Neural cell (in vitro differentiated cells): ENCODE measurements around the gene FGR. TPM values are rescaled to one million over a fixed set of nuclear protein-coding genes. Genes with fewer than 3 reads are reported as not detected.

Source experiments
- H2AFZ ChIP-seq: fragments of 200-600, 300-800 bp; sonication (generic), shearing (Covaris generic); 2 replicates; pipeline ENCODE4 v1.6.0; 2014; ENCODE audit warnings: low read depth, mild to moderate bottlenecking, antibody characterized with exemption, low read length, moderate library complexity
- H3F3A ChIP-seq: fragments of 200-600 bp; shearing (Covaris generic); 2 replicates; pipeline ENCODE4 v1.6.1; 2016; ENCODE audit warnings: mild to moderate bottlenecking, moderate library complexity, mixed read lengths, antibody characterized with exemption, low read length; ENCODE audit not compliant: insufficient read depth, poor library complexity, severe bottlenecking
- H3K27ac ChIP-seq: fragments of 200-600, 300-800 bp; sonication (generic), shearing (Covaris generic); 2 replicates; pipeline ENCODE4 v1.5.1; 2014; ENCODE audit warnings: mild to moderate bottlenecking, low read length, moderate library complexity
- H3K27me3 ChIP-seq: fragments of 300-800, 200-600 bp; sonication (generic), shearing (Covaris generic); 2 replicates; pipeline ENCODE4 v1.6.0; 2014; ENCODE audit warnings: mild to moderate bottlenecking, low read depth, low read length, moderate library complexity; ENCODE audit not compliant: insufficient read depth
- H3K36me3 ChIP-seq: fragments of 300-800, 200-600 bp; sonication (generic), shearing (Covaris generic); 2 replicates; pipeline ENCODE4 v1.5.1; 2014; ENCODE audit warnings: mild to moderate bottlenecking, antibody characterized with exemption, low read length, moderate library complexity; ENCODE audit not compliant: insufficient read depth
- H3K4me2 ChIP-seq: fragments of 300-800, 200-600 bp; sonication (generic), shearing (Covaris generic); 2 replicates; pipeline ENCODE4 v1.6.0; 2014; ENCODE audit warnings: mild to moderate bottlenecking, low read length
- H3K4me3 ChIP-seq: fragments of 300-800, 200-600 bp; sonication (generic), shearing (Covaris generic); 2 replicates; pipeline ENCODE4 v1.5.1; 2014; ENCODE audit warnings: mild to moderate bottlenecking, low read length, moderate library complexity
- H3K79me2 ChIP-seq: fragments of 200-600 bp; shearing (Covaris generic); replicated peaks from 2 replicates; pipeline ENCODE4 v1.6.0; 2014; ENCODE audit warnings: mild to moderate bottlenecking, low read length, moderate library complexity; ENCODE audit not compliant: insufficient read depth
- H3K9ac ChIP-seq: fragments of 300-800, 200-600 bp; sonication (generic), shearing (Covaris generic); 2 replicates; pipeline ENCODE4 v1.6.1; 2016; ENCODE audit warnings: mild to moderate bottlenecking, low read length, mixed read lengths
- H3K9me2 ChIP-seq: fragments of 200-600 bp; shearing (Covaris generic); 2 replicates; pipeline ENCODE4 v1.6.1; 2016; ENCODE audit warnings: mild to moderate bottlenecking, low read length, mixed read lengths; ENCODE audit not compliant: insufficient read depth
- H3K9me3 ChIP-seq: fragments of 200-600, 300-800 bp; sonication (generic), shearing (Covaris generic); 2 replicates; pipeline ENCODE4 v1.6.1; 2016; ENCODE audit warnings: mild to moderate bottlenecking, mixed run types, low read length, moderate library complexity, mixed read lengths
- H4K20me1 ChIP-seq: fragments of 200-600 bp; shearing (Covaris generic); 2 replicates; pipeline ENCODE4 v1.6.1; 2016; ENCODE audit warnings: mild to moderate bottlenecking, mixed run types; ENCODE audit not compliant: insufficient read depth
- EP300 ChIP-seq: fragments of 450-650 bp; conservative IDR thresholded peaks from 2 replicates; pipeline ENCODE4 v1.6.1; 2014; ENCODE audit warnings: antibody characterized with exemption, mild to moderate bottlenecking, moderate library complexity; ENCODE audit not compliant: poor library complexity, severe bottlenecking
- EZH2 ChIP-seq: fragments of 200-600, 300-800 bp; shearing (Covaris generic), sonication (generic); IDR thresholded peaks from 2 replicates; pipeline ENCODE4 v1.6.1; 2014; ENCODE audit warnings: antibody characterized with exemption, low read length, borderline replicate concordance, mild to moderate bottlenecking; ENCODE audit not compliant: insufficient read depth, poor library complexity, severe bottlenecking
- MXI1 ChIP-seq: fragments of 450-650 bp; conservative IDR thresholded peaks from 2 replicates; pipeline ENCODE4 v1.6.1; 2014; ENCODE audit warnings: antibody characterized with exemption, mild to moderate bottlenecking; ENCODE audit not compliant: poor library complexity, severe bottlenecking
- POLR2AphosphoS5 ChIP-seq: IDR thresholded peaks from 2 replicates; pipeline ENCODE4 v1.6.1; 2012
- RAD21 ChIP-seq: fragments of 450-650 bp; conservative IDR thresholded peaks from 2 replicates; pipeline ENCODE4 v1.6.1; 2014; ENCODE audit warnings: antibody characterized with exemption, mild to moderate bottlenecking, moderate library complexity
- SMC3 ChIP-seq: fragments of 450-650 bp; conservative IDR thresholded peaks from 2 replicates; pipeline ENCODE4 v1.6.1; 2014; ENCODE audit warnings: antibody characterized with exemption, mild to moderate bottlenecking, moderate library complexity; ENCODE audit not compliant: poor library complexity
- TAF1 ChIP-seq: IDR thresholded peaks from 2 replicates; pipeline ENCODE4 v1.6.1; 2012; ENCODE audit warnings: low read depth
- polyA plus RNA-seq: library from polyadenylated mRNA; depleted of rRNA; stranded (reverse); fragments of >200 nt; gene quantifications from 2 replicates; pipeline ENCODE4 v1.2.3, GENCODE V29; 2014
- TF ChIP-seq, protein P1 (sequence below): fragments of 450-650 bp; IDR thresholded peaks from 2 replicates; pipeline ENCODE4 v1.5.1; 2014; ENCODE audit warnings: antibody characterized with exemption, mild to moderate bottlenecking, moderate library complexity; ENCODE audit not compliant: poor library complexity, severe bottlenecking
- TF ChIP-seq, protein P2 (sequence below): IDR thresholded peaks from 2 replicates; pipeline ENCODE4 v1.6.1; 2012; ENCODE audit warnings: borderline replicate concordance

The FGR gene
- polyA plus RNA-seq, 1 donor from 2014 or later = not detected

DNA sequence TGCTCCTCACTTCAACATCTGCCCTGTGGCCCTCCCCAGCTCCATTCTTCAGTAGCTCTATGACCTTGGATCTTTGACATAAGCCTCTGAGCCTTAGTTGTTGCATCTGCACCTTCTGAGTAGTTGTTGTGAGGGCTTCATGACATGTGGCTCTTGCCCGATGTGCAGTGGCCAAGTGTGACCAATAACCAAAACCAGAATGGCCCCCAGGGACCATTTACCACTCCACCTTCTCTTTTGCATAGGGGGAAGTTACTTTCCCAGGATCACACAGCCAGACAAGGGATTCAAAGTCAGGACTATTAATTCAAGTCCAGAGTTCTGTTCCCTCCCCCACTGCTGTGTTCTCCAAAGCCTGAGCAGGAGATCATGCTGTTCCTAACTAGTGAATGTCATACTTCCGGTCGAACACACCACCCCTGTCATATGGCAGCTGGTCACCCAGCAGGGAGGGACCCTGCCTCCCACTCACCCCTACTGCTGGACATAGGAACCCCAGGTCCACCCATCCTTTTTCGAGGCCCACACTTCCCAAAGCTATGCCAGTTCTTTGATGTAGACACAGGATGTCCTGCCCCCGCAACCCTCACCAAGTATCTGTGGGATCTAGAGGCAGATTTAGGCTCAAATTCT, 4.0 kb downstream of the FGR start:
- Histone ChIP-seq H3K9me2 (no peaks in the 10 kb centered on the region), H3K79me2 (no peaks in the 10 kb centered on the region), H3K9me3 (no peaks in the 10 kb centered on the region), H3K36me3 (no peaks in the 10 kb centered on the region), H3K4me2 (no peak overlapping the region), H2AFZ (no peak overlapping the region), H3K9ac (no peak overlapping the region), H3K4me3 (no peak overlapping the region), H4K20me1 (no peaks in the 10 kb centered on the region), H3K27me3 (peaks cover 35% of the 10 kb centered on the region), H3F3A (no peaks in the 10 kb centered on the region), H3K27ac (no peak overlapping the region)
- no peak for TF ChIP-seq EZH2
- TF ChIP-seq MXI1 = no peak
- no peak for TF ChIP-seq SMC3
- TF ChIP-seq EP300 = no peak
- TF ChIP-seq, protein P1, sequence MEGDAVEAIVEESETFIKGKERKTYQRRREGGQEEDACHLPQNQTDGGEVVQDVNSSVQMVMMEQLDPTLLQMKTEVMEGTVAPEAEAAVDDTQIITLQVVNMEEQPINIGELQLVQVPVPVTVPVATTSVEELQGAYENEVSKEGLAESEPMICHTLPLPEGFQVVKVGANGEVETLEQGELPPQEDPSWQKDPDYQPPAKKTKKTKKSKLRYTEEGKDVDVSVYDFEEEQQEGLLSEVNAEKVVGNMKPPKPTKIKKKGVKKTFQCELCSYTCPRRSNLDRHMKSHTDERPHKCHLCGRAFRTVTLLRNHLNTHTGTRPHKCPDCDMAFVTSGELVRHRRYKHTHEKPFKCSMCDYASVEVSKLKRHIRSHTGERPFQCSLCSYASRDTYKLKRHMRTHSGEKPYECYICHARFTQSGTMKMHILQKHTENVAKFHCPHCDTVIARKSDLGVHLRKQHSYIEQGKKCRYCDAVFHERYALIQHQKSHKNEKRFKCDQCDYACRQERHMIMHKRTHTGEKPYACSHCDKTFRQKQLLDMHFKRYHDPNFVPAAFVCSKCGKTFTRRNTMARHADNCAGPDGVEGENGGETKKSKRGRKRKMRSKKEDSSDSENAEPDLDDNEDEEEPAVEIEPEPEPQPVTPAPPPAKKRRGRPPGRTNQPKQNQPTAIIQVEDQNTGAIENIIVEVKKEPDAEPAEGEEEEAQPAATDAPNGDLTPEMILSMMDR = no peak
- TF ChIP-seq, protein P2, sequence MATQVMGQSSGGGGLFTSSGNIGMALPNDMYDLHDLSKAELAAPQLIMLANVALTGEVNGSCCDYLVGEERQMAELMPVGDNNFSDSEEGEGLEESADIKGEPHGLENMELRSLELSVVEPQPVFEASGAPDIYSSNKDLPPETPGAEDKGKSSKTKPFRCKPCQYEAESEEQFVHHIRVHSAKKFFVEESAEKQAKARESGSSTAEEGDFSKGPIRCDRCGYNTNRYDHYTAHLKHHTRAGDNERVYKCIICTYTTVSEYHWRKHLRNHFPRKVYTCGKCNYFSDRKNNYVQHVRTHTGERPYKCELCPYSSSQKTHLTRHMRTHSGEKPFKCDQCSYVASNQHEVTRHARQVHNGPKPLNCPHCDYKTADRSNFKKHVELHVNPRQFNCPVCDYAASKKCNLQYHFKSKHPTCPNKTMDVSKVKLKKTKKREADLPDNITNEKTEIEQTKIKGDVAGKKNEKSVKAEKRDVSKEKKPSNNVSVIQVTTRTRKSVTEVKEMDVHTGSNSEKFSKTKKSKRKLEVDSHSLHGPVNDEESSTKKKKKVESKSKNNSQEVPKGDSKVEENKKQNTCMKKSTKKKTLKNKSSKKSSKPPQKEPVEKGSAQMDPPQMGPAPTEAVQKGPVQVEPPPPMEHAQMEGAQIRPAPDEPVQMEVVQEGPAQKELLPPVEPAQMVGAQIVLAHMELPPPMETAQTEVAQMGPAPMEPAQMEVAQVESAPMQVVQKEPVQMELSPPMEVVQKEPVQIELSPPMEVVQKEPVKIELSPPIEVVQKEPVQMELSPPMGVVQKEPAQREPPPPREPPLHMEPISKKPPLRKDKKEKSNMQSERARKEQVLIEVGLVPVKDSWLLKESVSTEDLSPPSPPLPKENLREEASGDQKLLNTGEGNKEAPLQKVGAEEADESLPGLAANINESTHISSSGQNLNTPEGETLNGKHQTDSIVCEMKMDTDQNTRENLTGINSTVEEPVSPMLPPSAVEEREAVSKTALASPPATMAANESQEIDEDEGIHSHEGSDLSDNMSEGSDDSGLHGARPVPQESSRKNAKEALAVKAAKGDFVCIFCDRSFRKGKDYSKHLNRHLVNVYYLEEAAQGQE = no peak
- TF ChIP-seq TAF1 = no peak
- TF ChIP-seq POLR2AphosphoS5 = no peak
- no peak for TF ChIP-seq RAD21

DNA sequence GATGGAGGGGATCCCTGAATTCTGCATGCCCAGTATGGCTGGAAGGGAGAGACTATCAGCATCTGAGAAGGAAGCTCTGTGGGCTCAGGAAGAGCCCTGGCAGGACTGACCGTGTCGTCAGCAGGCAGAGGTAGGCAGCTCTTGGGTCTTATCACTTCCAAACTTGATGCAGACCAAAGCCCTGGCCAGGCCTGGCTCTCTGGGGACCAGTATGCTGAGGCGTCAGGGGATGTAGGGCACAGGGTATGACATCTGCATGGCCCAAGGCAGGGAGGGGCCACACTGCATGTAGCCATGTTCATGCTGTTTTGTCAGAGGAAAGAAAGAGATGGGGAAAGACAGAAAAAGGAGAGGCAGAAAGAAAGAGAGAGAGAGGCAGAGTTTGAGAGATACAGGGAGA, 6.3 kb downstream of the FGR start:
- H3K4me3 ChIP-seq = no peak overlapping the region
- H3K27me3 ChIP-seq = peaks cover 13% of the 10 kb centered on the region
- H3K9ac ChIP-seq = no peak overlapping the region

More for the DNA sequence above, 6.3 kb downstream of the FGR start:
- no peaks in the 10 kb centered on the region for H4K20me1 ChIP-seq
- no peaks in the 10 kb centered on the region for H3K36me3 ChIP-seq
- no peak overlapping the region for H3K4me2 ChIP-seq
- H3K9me2 ChIP-seq = no peaks in the 10 kb centered on the region
- no peaks in the 10 kb centered on the region for H3K9me3 ChIP-seq
- H3K27ac ChIP-seq = no peak overlapping the region
- H2AFZ ChIP-seq = no peak overlapping the region
- H3F3A ChIP-seq = no peaks in the 10 kb centered on the region
- TF ChIP-seq, protein P1 = no peak
- TF ChIP-seq RAD21 (no peak), EP300 (no peak), EZH2 (no peak), MXI1 (no peak), TAF1 (no peak), SMC3 (no peak), POLR2AphosphoS5 (no peak)
- TF ChIP-seq, protein P2 = no peak
- no peaks in the 10 kb centered on the region for H3K79me2 ChIP-seq
